Eye (tissue), 1 donor: ENCODE measurements around the gene IGSF9B.

Experiments used
- DNase-seq: peaks from one replicate; pipeline ENCODE4 v3.0.0-alpha.2; 2015

The IGSF9B gene

DNA sequence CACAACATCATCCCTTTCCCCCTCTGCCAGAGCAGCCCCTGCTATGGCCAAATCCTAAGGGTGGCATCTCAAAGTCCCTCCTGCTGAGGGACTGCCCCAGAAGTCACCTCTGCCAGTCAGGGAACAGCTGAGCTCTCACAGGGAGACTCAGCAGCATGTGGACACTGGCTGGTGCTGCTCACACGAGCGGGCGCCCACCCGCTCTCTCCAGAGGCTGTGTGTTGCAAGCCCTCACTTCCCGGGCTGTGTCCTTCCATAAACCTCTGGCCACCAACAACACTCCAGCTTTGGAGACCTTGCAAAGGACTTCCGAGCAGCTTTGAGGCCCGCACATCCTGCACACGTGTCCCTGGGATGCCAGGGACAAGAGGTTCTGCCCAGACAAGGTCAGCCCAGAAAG, 2.8 kb downstream of the IGSF9B start:
- no peak for DNase-seq

DNA sequence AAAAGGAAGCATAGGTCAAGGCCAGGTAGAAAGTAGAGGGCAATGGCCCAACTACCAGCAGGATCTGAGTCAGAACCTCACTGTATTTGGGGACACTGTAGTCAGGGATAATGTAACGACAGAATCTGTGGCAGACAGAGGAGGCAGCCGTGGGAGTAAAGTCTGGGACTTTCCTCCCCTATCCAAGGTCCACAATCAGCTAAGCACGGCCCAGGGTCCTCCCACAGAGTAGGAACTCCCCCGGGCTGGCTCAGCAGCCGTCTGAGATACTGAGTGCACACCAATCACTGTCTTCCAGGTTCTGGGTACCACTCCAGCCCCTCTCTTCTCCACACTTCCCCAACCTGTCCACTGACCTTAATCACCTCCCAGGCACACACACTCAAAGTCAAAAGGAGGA, 3.2 kb downstream of the IGSF9B start:
- no peak for DNase-seq

DNA sequence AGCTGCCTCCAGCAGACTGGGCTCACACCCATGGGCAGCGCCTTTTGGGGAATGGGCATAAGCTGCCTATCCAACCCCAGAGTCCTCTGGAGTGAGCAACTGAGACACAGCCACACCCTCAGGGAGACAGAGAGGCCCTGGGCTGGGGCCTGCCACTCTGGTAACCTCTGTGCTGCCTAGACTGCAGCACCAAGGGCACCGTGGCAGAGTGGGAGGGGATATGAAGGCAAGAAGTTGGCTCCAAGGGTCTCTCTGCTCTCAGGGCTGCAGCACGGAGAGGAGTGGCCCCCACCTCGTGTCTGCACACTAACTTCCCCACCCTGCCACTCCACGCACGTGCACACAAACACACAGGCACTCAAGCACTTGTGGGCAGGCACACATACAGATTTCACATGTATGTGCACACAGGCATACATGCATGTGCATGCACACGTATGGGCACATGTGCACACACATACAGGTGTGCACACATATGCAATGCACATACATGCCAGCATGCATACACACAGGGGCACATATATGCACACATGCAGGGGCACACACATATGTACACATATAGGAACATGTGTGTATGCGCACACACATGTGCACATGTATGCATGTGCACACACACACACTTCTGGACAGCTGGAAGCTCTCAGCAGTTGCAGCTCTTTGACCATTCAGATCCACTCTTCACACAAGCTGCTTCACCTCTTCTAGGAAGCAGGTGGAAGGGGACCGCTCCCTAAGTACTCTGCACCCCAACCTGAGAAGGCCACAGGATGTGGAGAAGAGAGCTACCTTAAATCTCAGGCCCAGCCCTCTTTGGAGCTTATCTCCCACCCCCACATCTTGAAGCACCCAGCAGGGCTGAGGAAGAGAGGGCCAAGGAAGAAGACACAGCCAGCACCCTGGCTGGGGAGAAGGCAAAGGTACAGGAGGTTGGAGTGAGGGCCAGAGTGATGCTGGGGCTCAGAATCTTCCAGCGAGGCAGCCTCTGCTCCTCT, 4.3 kb downstream of the IGSF9B start:
- DNase-seq: no peak

DNA sequence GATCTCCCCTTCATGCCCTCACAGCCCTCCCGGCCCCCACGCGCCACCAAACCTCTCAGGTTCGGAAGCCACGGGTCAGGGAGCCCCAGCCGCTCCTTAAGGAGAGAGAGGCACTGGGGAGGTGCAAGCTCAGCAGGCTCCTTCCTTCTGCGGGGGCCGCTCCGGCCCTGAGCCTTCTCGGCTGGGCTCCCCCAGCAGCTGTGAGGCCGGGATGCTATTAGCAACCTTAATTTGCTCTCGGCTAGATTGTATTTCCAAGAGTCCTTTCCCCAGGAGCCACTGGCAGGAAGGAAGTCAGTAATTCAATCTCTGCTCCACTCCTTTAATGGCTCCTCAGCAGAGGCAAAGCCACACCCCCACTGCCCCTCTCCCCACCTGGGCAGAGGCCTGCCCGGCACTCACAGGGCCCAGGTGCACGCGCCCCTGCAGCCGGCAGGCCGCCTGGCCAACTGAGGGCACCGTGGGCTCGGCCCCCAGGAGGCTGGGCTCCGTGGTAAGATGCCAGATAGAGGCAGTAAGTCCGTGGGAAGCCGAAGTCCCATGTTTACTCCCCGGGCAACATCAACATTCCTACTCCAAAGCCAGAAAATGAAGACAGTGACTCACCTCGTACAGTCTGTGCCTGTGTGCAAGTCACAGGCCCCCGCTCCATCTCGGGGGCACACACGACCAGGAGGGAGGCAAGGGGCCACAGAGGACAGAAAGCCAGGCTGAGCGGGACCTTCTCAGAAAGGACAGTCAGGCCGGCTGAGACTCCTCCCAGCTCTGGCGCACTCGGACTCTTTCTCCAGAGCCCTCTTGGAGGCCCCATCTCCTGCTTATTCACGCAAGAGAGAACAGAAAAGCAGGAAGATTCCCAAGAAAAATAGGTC, 5.2 kb downstream of the IGSF9B start:
- peak; percentile 92 for DNase-seq

DNA sequence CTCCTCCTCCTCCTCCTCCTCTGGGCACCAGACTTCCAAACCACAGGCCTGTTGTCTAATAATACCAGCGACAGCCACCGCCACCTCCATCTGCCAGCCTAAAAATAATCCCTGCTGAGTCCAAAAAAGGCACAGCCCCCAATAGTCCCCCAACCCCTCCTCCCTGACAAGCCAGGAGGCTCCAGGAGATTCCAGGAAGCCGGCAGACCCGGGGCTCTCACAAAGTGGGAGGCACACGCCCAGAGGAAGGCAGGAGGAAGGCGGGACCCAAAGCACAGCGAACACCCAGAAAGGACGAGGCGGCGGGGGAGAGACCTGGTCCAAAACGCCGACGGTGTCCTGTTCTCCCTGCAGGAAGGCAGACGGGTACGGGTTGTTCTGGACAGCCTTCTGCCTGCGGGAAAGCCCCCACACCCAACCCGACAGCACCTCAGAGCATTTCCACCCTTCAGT, 5.9 kb downstream of the IGSF9B start:
- peak; percentile 58 for DNase-seq

DNA sequence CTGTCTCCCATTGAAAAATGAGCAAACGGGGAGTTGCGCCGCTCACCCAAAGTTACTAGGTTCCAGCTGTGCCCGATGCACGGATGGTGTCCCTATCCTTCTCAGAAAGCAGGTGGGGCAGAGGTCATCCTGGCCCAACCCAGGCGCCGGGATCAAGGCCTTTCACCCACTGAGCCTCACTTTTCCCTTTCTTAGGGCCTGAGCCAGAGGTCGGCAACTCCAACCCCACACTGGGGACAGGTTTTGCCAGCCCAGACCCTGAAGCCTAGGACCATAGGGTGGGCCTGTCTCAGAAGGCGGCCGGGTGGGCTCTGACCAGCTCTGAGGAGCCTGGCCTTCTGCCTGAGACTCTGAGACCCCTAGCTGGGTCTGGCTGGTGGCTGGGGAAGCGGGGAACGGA, 6.3 kb downstream of the IGSF9B start:
- no peak for DNase-seq

DNA sequence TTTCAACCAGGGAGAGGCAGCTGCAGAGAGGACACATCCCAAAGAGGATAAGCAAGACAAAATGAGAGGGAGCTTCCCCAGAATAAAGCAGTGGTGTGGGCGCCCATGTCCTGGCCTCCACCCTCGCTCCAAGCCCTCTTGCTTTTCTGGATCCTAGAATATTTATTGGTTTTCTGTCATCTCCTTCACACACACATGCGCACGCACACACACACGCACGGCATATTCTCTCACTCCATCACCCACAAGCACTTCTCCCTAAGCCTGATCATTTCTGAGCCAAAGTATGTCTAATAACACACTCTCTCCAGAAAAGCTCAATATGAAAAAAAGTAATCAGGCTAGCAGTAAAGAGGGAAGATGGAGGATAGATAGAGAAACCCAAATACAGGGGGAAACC, 7.6 kb downstream of the IGSF9B start:
- DNase-seq: peak; percentile 67

DNA sequence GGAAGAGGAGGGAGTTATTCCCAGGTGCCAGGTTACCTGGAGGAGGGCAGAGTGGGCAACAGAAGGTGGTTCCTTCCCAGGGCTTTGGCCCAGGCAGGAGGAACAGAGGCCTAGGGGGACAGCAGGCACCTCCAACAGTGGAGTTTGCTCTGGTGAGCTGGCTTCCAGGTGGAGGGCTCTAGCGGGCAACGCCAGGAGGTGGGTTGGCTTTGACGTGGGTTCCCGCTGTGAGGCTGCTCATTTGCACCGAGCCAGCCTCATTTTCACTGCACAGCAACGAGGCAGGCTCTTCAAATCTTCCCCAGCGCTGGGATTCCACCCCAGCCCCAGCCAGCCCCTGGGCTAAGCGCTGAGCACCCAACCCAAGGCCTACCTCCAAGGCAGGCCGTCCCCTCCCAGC, 8.1 kb downstream of the IGSF9B start:
- no peak for DNase-seq

DNA sequence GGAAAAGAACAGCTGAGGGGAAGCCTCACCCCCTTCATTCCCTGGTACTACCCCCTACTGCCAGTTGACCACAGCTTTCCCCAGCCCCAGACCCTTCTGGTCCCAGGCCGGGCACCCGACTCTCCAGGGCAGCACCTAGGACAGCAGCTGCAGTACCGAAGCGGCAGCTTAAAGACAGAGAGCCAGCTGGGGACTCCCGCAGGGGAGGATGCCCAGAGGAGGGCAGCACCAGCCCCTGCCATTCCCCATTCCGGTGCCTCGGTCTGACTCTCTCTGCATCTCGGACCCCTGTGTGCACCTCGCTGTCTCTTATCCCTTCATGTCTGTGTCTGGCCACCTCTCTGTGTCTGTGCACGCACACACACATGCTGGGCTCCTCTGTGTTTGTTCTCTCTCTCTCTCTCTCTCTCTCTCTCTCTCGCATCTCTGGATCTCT, 9.4 kb downstream of the IGSF9B start:
- DNase-seq: peak; percentile 86

DNA sequence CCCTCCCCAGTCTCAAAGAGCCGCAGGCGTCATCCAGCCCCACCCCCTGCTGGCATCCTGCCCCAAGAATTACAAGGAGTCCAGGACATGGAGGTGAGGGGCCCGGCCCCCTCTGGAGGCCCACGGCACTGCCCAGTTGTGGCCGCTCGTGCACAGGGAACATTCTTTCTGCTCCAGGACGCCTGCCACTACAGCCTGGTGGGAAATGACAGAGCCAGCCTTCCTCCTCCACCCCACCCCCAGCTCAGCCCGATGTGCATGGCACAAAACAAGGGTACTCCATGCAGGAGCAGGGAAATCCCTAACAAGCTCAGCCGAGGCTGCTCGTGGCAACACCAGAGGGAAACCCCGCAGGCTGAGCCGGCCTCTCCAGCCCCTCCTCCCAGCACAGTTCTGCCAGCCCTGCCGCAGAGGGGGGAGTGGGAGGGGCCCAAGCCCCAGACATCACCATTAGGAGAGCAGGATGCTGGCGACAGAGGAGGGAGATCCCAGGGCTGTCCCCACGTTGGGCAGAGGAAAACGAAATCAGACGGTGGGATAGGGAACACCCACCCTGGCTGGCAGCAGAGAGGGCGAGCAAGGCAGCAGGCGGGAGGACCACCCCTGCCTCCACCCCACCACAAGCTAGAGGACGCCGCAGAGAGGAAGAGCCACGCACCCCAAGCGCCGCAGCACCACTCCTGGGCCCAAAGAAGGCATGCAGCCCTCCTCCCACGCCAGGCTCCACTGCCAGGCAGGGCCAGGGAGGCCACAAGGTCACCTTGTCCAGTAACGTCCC, 10.0 kb downstream of the IGSF9B start:
- DNase-seq: peak; percentile 85

DNA sequence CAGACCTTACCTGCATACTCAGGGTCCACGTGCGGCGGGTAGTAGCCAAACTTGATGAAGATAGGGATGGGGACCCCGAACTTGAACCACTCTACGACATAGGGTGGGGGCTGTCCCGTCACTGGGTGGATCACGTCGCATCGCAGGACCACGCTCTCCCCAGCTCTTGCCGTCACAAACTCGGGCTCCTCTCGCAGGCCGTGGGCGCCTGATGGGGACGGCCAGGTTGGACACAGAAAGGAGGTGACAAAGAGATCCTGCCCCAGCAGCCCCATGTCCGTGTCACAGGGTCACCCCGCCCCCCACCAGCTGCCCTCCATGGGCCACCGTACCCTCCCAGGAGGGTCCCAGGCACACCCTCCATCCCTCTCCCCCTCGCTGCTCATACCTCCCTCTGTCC, 10.7 kb downstream of the IGSF9B start:
- DNase-seq: no peak

DNA sequence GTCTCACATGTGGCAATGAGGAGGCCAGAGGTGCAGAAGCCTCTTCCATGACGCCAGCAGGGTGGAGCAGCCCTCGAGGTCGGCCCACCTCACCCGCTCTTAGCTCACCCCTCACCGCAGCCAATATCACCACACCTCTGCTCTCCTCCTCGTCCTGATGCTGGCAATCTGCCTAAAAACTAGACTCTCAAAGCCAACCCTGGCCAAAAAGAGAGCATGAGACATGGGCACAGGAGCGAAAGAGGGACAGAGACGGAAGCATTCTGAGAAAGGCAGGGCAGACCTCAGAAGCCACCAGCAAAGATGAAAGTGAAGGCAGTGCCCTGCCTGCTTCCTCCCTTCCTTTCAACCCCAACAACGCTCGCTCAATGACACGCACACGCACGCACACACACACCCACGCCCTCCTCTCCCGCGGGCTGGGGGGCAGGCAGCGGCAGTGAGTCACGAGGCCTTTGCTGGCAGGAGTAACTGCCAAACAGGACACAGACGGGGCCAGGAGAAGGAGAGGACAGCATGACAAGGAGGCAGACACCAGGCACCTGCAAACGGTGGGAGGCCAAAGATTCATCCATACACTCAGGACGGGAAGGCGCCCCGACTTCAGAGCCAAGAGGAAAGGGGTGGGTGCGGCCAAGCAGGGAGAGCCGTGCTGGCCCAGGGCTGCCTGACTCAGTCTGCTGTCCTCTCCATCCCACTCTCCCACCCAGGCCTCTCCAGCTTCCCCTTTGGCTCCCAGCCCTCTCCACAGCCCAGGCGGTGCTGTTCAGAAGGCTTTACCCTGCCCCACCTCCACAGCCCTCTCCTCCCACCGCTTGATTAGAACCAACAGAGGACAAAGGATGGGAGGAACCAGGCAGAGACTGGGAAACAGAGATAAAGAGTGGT, 11.4 kb downstream of the IGSF9B start:
- DNase-seq: no peak

DNA sequence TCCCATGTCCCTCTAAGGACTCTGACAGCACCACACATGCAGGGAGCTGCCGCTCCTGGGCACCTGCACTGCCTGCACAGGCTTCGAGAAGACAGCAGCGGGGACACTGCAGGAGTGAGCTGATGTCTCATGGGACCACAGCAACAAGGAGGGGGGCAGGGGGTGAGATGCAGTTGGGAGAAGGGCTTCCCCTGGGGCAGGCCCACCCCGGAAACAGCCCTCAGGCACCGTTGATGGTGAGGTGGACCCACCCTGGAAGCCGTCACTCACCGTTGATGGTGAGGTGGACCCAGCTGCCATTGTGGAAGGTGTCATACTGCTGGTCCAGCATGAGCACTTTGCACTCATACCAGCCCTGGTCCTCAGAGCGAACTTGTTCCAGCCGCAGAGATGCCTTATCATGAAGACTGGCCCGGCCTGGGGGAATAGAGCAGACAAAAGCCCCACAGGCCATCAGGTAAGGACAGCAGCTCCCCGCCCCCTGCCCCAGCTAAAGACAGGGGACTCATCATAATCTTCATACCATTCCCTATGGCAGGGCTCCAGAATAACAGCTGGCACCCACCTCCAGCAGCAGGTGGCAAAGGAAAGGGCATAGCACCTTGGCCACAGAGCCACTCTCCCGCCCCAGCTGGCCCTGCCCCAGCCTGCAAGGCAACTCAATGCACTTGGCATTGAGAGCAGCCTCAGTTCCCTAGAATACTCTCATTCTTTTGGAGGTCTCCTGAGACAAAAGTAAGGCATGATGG, 12.6 kb downstream of the IGSF9B start:
- DNase-seq: no peak

DNA sequence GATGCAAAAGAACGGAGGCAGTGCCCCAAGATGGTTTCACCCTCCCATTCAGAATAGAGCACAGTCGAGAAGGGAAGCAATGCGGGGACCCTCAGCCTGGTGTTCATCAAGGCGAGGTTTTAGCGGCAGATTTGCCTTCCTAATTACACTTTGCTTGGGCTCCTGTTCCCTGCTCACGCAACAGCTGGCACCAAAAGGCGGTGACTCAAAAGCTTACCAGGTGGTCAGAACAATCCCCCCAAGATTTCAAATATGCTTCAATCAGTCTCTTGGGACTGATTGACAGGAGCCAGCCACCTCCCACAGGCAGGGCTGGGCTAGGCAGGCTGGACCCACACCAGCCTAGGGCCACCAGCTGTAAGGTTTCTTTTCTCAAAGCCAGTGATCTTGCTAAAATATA, 14.2 kb downstream of the IGSF9B start:
- no peak for DNase-seq

DNA sequence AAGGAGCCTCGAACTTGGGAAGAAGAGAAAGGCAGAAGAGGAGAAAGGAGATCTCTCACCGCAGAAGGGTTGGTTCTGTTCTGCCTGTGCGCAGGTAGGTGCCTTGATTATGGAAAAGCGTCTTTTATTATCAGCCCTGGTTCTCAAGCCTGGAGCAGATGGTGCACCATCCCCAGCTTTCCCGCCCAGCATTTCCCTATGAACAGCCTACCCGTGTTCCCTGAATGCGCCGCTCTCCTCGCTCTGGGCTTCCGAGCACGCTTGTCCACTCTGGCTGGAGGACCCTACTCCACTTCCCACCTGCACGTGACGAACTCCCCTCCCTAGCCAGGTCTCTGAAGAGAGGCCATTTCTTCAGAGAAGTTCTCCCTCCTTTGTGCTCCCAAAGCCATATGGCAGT, 15.2 kb downstream of the IGSF9B start:
- DNase-seq: no peak

DNA sequence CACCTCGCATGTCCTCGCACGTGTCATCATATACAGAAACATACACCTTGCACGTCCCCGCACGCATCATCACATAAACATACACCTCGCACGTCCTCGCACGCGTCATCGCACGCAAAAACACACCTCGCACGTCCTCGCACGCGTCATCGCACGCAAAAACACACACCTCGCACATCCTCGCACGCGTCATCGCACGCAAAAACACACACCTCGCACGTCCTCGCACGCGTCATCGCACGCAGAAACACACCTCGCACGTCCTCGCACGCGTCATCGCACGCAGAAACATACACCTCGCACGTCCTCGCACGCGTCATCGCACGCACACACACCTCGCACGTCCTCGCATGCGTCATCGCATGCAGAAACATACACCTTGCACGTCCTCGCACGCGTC, 16.7 kb downstream of the IGSF9B start:
- DNase-seq: no peak

DNA sequence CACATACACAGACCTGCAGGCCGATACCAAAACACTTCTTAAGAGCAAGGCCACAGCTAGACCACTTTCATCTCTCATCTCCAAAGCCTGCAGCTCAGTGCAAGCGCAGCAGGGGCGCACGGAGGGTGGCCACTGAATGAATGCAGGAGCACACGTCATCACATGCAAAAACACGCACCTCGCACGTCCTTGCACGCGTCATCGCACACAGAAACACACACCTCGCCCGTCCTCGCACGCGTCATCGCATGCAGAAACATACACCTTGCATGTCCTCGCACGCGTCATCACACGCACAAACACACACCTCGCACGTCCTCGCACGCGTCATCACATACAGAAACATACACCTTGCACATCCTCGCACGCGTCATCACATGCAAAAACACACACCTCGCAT, 17.2 kb downstream of the IGSF9B start:
- DNase-seq: no peak

DNA sequence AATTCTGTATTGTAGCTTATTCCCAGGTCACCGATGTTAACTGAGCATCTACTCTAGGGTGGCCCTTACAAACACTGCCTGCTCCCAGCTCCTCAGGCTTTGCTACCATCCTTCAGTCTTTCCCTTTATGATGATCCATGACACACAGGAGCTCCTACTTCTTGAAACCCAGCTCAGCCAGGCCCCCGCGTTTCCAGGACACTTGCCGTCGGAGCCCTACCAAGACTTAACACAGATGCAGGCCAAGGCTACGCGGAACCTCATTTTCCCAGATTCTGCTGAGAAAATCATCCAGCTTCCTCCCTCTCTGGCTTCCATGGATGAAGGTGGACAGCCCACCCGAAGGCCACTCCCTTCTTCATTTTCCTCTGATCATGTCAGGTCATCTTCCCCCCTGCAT, 18.6 kb downstream of the IGSF9B start:
- no peak for DNase-seq

DNA sequence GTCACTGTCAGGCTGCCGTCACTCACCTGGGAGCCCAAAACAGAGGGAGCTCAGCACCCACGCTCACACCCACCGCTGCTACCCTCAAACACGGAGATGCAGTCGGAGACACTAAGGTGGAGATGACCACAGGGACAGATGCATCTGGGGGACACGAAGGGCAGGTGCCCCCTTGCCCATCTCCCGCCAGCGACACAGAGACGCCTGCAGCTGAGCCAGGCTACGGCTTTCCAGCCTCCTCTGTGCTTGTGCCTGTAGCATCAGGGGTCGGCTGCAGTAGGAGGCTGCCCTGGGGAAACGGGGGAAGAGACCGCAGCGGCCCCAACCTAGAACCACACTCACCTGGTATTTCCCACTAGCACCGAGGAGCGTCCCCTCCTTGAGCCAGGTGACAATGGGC, 19.3 kb downstream of the IGSF9B start:
- DNase-seq: no peak

DNA sequence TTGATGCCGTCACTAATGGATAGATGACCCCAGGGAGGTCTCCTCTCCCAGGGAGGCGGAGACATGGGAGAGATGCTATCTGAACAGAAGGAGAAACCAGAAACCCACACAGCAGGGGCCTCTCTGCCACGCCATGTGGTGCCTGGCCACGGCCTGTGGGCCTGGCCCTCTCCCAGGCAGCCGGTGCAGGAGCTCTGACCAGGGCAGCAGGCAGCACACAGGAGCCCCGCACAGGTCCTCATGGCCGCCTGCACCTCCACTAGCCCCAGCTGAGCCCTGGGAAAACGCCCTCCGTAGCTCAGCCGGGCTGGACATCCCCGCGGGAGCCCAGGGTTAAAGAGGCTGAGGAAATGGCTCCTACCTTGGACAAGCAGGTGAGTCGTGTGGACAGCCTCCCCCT, 19.8 kb downstream of the IGSF9B start:
- DNase-seq: peak; percentile 50

DNA sequence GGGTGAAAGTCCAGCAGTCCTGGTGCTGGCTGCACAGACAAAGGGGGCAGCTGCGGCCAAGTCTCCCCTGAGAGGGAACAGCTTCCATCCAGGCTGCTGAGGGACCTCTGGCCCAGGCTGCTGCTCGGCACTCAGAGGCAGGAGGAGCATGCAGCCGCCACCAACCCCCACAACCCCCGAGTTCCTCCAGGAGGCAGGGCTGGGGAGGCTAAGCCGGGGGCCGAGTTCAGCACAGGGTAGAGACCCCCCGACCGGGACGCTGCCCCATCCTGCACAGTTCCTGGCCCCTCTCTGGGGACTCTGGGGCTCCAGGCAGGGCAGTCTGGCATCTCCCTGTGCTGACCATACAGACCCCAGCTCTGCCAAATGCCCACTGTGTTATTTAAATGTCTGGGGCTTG, 20.2 kb downstream of the IGSF9B start:
- peak; percentile 61 for DNase-seq
